Measurements from ENCODE around the gene VAT1L. TPM values are rescaled to one million over a fixed set of nuclear protein-coding genes. Genes with fewer than 3 reads are reported as not detected.

VAT1L gene
- total and polyA plus RNA-seq, 3 experiments from 2014 or later, result not detected

DNA sequence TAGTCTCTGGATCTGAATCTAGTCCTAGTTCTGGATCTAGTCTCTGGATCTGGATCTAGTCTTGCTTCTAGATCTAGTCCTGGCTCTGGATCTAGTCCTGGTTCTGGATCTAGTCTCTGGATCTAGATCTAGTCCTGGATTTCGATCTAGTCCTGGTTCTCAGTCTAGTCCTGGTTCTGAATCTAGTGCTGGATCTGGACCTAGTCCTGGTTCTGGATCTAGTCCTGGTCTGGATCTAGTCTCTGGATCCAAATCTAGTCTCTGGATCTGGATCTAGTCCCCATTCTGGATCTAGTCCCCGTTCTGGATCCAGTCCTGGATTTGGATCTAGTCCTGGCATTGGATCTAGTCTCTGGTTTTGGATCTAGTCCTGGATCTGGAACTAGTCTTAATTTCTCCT is 29.9 kb upstream of the VAT1L start:
- ChIA-PET CTCF (interaction anchor here (0.7 kb wide), 1 partner anchor 168 kb away, joined by 3 read pairs; no protein-coding TSS in a partner anchor), POLR2A (no interaction called here)
- H3K36me3 Mint-ChIP-seq, result no peaks in the 10 kb centered on the region
- H3K27ac Mint-ChIP-seq, result no peak overlapping the region
- H3K27me3 Mint-ChIP-seq, result peaks cover 8 to 25% of the 10 kb centered on the region in 2 donors
- Histone ChIP-seq H3K36me3 (ENCODE audit: insufficient read depth, low read length) (no peaks in the 10 kb centered on the region), H3K27ac (ENCODE audit: low read depth, low read length) (no peak overlapping the region), H3K27me3 (ENCODE audit: insufficient read depth, low read length, poor library complexity, severe bottlenecking) (no peaks in the 10 kb centered on the region), H3K9me3 (ENCODE audit: low read length) (no peaks in the 10 kb centered on the region), H3K4me1 (ENCODE audit: insufficient read depth, low read length) (no peaks in the 10 kb centered on the region), H3K4me3 (ENCODE audit: low read length) (no peak overlapping the region)
- H3K4me3 Mint-ChIP-seq, result no peak overlapping the region
- no peak for DNase-seq
- no peaks in the 10 kb centered on the region for H3K4me1 Mint-ChIP-seq
- H3K9me3 Mint-ChIP-seq, result no peaks in the 10 kb centered on the region

GRCh38 chr16:77759201-77759600 is 29.2 kb upstream of the VAT1L start:
- POLR2A ChIA-PET, result no interaction called here
- no peaks in the 10 kb centered on the region for H3K9me3 Mint-ChIP-seq

DNA sequence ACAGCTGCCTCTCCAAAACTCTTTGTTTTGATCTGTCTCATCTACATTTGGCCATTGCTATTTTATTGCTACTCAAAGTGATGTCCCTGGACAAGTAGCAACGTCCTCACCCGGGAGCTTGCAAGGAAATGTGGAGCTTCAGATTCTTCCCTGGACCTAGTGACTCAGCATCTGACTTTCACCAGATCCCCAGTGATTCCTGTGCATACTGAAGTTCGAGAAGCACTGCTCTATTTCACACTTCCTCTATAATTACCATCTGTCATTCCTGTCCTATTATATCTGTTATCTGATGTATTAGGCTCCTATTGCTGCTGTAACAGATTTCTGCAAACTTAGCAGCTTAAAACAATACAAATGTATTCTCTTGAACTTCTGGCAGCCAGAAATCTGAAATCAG is 28.5 kb upstream of the VAT1L start:
- no peaks in the 10 kb centered on the region for H3K36me3 ChIP-seq (ENCODE audit: insufficient read depth, low read length)
- H3K27me3 Mint-ChIP-seq, result peaks cover 7 to 22% of the 10 kb centered on the region in 2 donors
- H3K9me3 Mint-ChIP-seq, result no peaks in the 10 kb centered on the region
- ChIA-PET POLR2A (no interaction called here), CTCF (no interaction called here)
- H3K9me3 ChIP-seq (ENCODE audit: low read length), result no peaks in the 10 kb centered on the region
- DNase-seq, result no peak
- H3K4me1 Mint-ChIP-seq, result no peaks in the 10 kb centered on the region
- no peaks in the 10 kb centered on the region for H3K36me3 Mint-ChIP-seq
- H3K27ac ChIP-seq (ENCODE audit: low read depth, low read length), result no peak overlapping the region
- no peak overlapping the region for H3K4me3 Mint-ChIP-seq
- H3K27me3 ChIP-seq (ENCODE audit: insufficient read depth, low read length, poor library complexity, severe bottlenecking), result no peaks in the 10 kb centered on the region
- no peaks in the 10 kb centered on the region for H3K4me1 ChIP-seq (ENCODE audit: insufficient read depth, low read length)
- no peak overlapping the region for H3K4me3 ChIP-seq (ENCODE audit: low read length)
- no peak overlapping the region for H3K27ac Mint-ChIP-seq

More at GRCh38 chr16:77759201-77759600, 29.2 kb upstream of the VAT1L start:
- Mint-ChIP-seq H3K4me1 (no peaks in the 10 kb centered on the region), H3K27ac (no peak overlapping the region), H3K36me3 (no peaks in the 10 kb centered on the region), H3K27me3 (peaks cover 8 to 22% of the 10 kb centered on the region in 2 donors), H3K4me3 (no peak overlapping the region)
- H3K4me1 ChIP-seq (ENCODE audit: insufficient read depth, low read length), result no peaks in the 10 kb centered on the region
- DNase-seq, result no peak
- H3K36me3 ChIP-seq (ENCODE audit: insufficient read depth, low read length), result no peaks in the 10 kb centered on the region
- H3K9me3 ChIP-seq (ENCODE audit: low read length), result no peaks in the 10 kb centered on the region
- H3K27me3 ChIP-seq (ENCODE audit: insufficient read depth, low read length, poor library complexity, severe bottlenecking), result no peaks in the 10 kb centered on the region
- CTCF ChIA-PET, result no interaction called here
- no peak overlapping the region for H3K4me3 ChIP-seq (ENCODE audit: low read length)
- H3K27ac ChIP-seq (ENCODE audit: low read depth, low read length), result no peak overlapping the region

DNA sequence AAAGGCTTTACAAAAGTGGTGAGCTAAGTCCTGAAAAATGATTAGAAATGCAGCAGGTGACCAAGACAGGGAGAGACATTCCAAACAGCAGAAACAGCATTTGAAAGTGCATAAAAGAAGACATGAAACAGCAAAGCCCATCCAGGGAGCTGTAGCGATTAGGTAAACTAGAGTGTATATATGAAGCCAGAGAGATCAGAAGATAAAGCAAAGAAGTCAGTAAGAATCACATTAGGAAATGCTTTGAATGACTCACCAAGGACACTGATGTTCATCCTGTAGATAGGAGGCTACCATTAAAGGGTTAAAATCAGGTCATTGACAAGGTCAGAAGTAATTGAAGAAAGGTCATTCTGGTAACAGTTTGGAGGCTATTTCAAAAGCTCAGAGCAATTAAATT is 27.6 kb upstream of the VAT1L start:
- H3K4me1 Mint-ChIP-seq, result no peaks in the 10 kb centered on the region
- ChIA-PET CTCF (interaction anchor here (0.9 kb wide), 1 partner anchor 10 kb away, joined by 3 read pairs; no protein-coding TSS in a partner anchor), POLR2A (no interaction called here)
- DNase-seq, result no peak
- H3K27me3 Mint-ChIP-seq, result peaks cover 9 to 17% of the 10 kb centered on the region in 2 donors
- no peak overlapping the region for H3K27ac Mint-ChIP-seq
- Histone ChIP-seq H3K4me1 (ENCODE audit: insufficient read depth, low read length) (no peaks in the 10 kb centered on the region), H3K9me3 (ENCODE audit: low read length) (no peaks in the 10 kb centered on the region), H3K27ac (ENCODE audit: low read depth, low read length) (no peak overlapping the region), H3K4me3 (ENCODE audit: low read length) (no peak overlapping the region), H3K36me3 (ENCODE audit: insufficient read depth, low read length) (no peaks in the 10 kb centered on the region), H3K27me3 (ENCODE audit: insufficient read depth, low read length, poor library complexity, severe bottlenecking) (no peaks in the 10 kb centered on the region)
- H3K4me3 Mint-ChIP-seq, result no peak overlapping the region
- no peaks in the 10 kb centered on the region for H3K9me3 Mint-ChIP-seq
- H3K36me3 Mint-ChIP-seq, result no peaks in the 10 kb centered on the region

DNA sequence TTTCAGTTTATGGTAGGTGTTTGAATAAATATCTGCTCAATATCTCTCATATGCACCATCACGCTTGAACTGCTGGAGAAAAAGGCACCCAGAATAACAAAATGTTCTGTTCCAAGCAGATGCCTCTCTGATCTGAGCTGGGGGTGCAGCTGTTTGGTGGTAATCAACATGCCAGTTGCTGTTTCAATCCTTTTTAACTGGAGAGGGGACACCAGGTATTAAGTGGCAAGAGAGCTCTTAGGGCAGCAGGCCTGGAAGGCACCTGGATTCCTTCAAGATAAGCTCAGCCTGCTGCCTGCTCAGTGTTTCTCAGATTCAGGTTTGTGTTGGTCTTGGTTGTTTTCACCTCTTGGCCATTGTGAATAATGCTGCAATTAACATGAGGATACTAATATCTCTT is 27.2 kb upstream of the VAT1L start:
- no peaks in the 10 kb centered on the region for H3K36me3 ChIP-seq (ENCODE audit: insufficient read depth, low read length)
- H3K9me3 ChIP-seq (ENCODE audit: low read length), result no peaks in the 10 kb centered on the region
- ChIA-PET POLR2A (no interaction called here), CTCF (interaction anchor here (0.9 kb wide), 1 partner anchor 11 kb away, joined by 3 read pairs; no protein-coding TSS in a partner anchor)
- DNase-seq, result no peak
- H3K9me3 Mint-ChIP-seq, result no peaks in the 10 kb centered on the region
- peaks cover 9 to 15% of the 10 kb centered on the region in 2 donors for H3K27me3 Mint-ChIP-seq
- no peaks in the 10 kb centered on the region for H3K4me1 Mint-ChIP-seq
- H3K27ac ChIP-seq (ENCODE audit: low read depth, low read length), result no peak overlapping the region
- no peak overlapping the region for H3K27ac Mint-ChIP-seq
- no peak overlapping the region for H3K4me3 ChIP-seq (ENCODE audit: low read length)
- H3K4me1 ChIP-seq (ENCODE audit: insufficient read depth, low read length), result no peaks in the 10 kb centered on the region
- no peak overlapping the region for H3K4me3 Mint-ChIP-seq
- no peaks in the 10 kb centered on the region for H3K27me3 ChIP-seq (ENCODE audit: insufficient read depth, low read length, poor library complexity, severe bottlenecking)
- no peaks in the 10 kb centered on the region for H3K36me3 Mint-ChIP-seq

DNA sequence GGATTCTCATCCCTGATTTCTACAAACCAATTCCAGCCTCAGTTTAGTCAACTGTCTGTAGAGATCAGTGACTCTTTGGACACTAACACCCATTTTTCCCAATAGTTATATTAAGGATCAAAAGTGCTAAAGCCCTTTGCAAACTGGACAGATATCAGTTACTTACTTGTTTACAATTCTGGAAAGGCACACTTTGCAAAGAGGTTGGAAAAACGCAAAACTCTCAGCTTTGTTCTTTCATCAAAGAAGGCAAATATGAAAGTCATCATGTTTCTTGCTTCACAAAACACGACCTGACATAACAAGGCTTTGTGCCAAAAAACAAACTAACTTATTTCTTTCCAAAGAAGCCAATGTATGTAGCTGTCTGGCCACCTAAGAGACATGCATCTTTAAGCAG is 26.1 kb upstream of the VAT1L start:
- Mint-ChIP-seq H3K27me3 (peaks cover 9 to 15% of the 10 kb centered on the region in 2 donors), H3K9me3 (no peaks in the 10 kb centered on the region), H3K4me3 (no peak overlapping the region), H3K27ac (no peak overlapping the region), H3K4me1 (no peaks in the 10 kb centered on the region), H3K36me3 (no peaks in the 10 kb centered on the region)
- ChIA-PET POLR2A (no interaction called here), CTCF (no interaction called here)
- DNase-seq, result no peak
- Histone ChIP-seq H3K36me3 (ENCODE audit: insufficient read depth, low read length) (no peaks in the 10 kb centered on the region), H3K4me3 (ENCODE audit: low read length) (no peak overlapping the region), H3K27ac (ENCODE audit: low read depth, low read length) (no peak overlapping the region), H3K27me3 (ENCODE audit: insufficient read depth, low read length, poor library complexity, severe bottlenecking) (no peaks in the 10 kb centered on the region), H3K4me1 (ENCODE audit: insufficient read depth, low read length) (no peaks in the 10 kb centered on the region), H3K9me3 (ENCODE audit: low read length) (no peaks in the 10 kb centered on the region)

- peaks cover 0 to 2% (median 0%) of the 10 kb centered on the region in 5 donors for H3K9me3 Mint-ChIP-seq
- Histone ChIP-seq H3K27ac (ENCODE audit: low read depth, low read length) (no peak overlapping the region), H3K4me3 (ENCODE audit: low read length) (no peak overlapping the region), H3K36me3 (ENCODE audit: insufficient read depth, low read length) (no peaks in the 10 kb centered on the region), H3K9me3 (ENCODE audit: low read length) (no peaks in the 10 kb centered on the region), H3K4me1 (ENCODE audit: insufficient read depth, low read length) (no peaks in the 10 kb centered on the region), H3K27me3 (ENCODE audit: insufficient read depth, low read length, poor library complexity, severe bottlenecking) (no peaks in the 10 kb centered on the region)
- peaks cover 8 to 16% of the 10 kb centered on the region in 2 donors for H3K27me3 Mint-ChIP-seq
- no peaks in the 10 kb centered on the region for H3K4me1 Mint-ChIP-seq
- H3K4me3 Mint-ChIP-seq, result no peak overlapping the region
- ChIA-PET CTCF (no interaction called here), POLR2A (no interaction called here)
- no peaks in the 10 kb centered on the region for H3K36me3 Mint-ChIP-seq
- no peak for DNase-seq
- no peak overlapping the region for H3K27ac Mint-ChIP-seq
These were observed 24.4 kb upstream of the VAT1L start for GRCh38 chr16:77763994-77764393.

- Histone ChIP-seq H3K27me3 (ENCODE audit: insufficient read depth, low read length, poor library complexity, severe bottlenecking) (no peaks in the 10 kb centered on the region), H3K4me3 (ENCODE audit: low read length) (no peak overlapping the region), H3K9me3 (ENCODE audit: low read length) (no peaks in the 10 kb centered on the region), H3K36me3 (ENCODE audit: insufficient read depth, low read length) (no peaks in the 10 kb centered on the region), H3K27ac (ENCODE audit: low read depth, low read length) (no peak overlapping the region), H3K4me1 (ENCODE audit: insufficient read depth, low read length) (no peaks in the 10 kb centered on the region)
- no peak for DNase-seq
- no peaks in the 10 kb centered on the region for H3K4me1 Mint-ChIP-seq
- H3K4me3 Mint-ChIP-seq, result no peak overlapping the region
- peaks cover 0 to 2% (median 0%) of the 10 kb centered on the region in 5 donors for H3K9me3 Mint-ChIP-seq
- H3K27me3 Mint-ChIP-seq, result peaks cover 4 to 16% of the 10 kb centered on the region in 2 donors
- H3K27ac Mint-ChIP-seq, result no peak overlapping the region
- ChIA-PET CTCF (no interaction called here), POLR2A (no interaction called here)
- H3K36me3 Mint-ChIP-seq, result no peaks in the 10 kb centered on the region
These were observed 21.2 kb upstream of the VAT1L start for GRCh38 chr16:77767211-77767610.

DNA sequence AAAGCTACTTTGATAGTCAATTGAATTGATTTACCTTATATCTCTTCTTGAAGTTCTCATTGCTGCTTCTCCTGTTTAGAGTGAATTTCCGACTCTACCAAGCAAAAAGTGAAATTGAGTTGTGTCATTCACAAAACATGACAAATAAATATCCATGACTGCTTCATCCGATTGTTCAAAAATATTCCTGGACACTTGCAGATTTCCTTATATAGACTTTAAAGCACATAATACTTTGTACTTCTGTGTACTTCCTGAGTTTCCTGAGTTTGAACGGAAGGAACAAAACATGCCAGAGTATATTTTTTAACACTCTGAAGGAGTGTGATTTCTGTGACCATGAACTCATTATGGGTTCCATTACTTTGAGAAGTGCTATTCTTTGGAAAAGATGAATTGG is 20.5 kb upstream of the VAT1L start:
- CTCF ChIA-PET, result no interaction called here
- peaks cover 3 to 15% of the 10 kb centered on the region in 2 donors for H3K27me3 Mint-ChIP-seq
- Histone ChIP-seq H3K4me3 (ENCODE audit: low read length) (no peak overlapping the region), H3K27ac (ENCODE audit: low read depth, low read length) (no peak overlapping the region), H3K36me3 (ENCODE audit: insufficient read depth, low read length) (no peaks in the 10 kb centered on the region), H3K27me3 (ENCODE audit: insufficient read depth, low read length, poor library complexity, severe bottlenecking) (no peaks in the 10 kb centered on the region), H3K9me3 (ENCODE audit: low read length) (no peaks in the 10 kb centered on the region), H3K4me1 (ENCODE audit: insufficient read depth, low read length) (no peaks in the 10 kb centered on the region)
- no peak overlapping the region for H3K27ac Mint-ChIP-seq
- DNase-seq, result no peak
- no peaks in the 10 kb centered on the region for H3K36me3 Mint-ChIP-seq
- POLR2A ChIA-PET, result no interaction called here
- no peaks in the 10 kb centered on the region for H3K4me1 Mint-ChIP-seq
- peaks cover 0 to 2% (median 0%) of the 10 kb centered on the region in 5 donors for H3K9me3 Mint-ChIP-seq
- H3K4me3 Mint-ChIP-seq, result no peak overlapping the region
